HG03354 (cell line): ENCODE results near the gene YEATS2.
A peak's percentile ranks its signal among the peaks of the same experiment; 100 is the strongest.
"Not testable (repeated sequence)": the region's sequence is repeated elsewhere in the genome, so short reads cannot be mapped to it uniquely, and the experiment has no call there.

Experiments used
- ATAC-seq: cut with Tn5 transposase; IDR thresholded peaks from one replicate; pipeline ENCODE4 v1.9.1; 2021; ENCODE audit warnings: mild to moderate bottlenecking; ENCODE audit not compliant: unreplicated experiment, poor library complexity, severe bottlenecking

Gene YEATS2

DNA sequence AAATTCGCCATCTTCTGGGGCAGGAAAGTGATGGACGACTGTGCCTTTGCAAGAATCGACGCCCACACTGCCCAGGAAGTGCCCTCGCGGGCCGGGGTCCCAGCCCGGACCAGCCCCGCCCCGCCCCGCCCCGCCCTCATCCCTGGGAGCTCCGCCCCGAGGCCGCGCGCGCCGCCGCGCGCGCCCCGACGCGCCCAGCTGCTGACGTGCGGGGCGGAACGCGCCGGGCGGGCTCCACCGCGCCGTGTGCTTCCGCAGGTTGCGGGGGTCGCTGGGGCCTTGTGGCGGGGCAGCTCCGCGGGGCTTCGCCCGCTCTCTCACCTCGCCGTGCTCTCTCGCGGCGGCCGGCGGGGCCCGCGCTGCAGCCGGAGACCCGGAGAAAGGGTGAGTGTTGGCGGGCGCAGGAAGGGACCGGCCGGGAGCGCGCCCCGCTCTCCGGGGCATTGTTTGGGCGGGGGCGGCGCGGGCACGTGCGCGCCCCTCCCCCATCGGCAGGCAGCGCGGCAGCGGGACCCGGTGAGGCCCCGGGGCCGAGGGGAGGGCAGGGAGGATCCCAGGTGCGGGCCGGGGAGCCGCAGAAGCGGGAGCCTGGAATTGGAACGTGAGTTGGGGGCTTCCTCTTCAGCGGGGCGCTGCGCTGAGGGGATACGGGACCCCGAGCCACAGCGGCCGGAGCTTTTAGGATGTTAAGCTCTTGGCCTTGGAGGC lies at the start of gene YEATS2:
Gene YEATS2 (plus strand): TSS at position 188 of the 708 bp plus-strand sequence. CDS start 17,366 bp downstream, outside the sequence.
- peak; percentile 81 for ATAC-seq

GRCh38 chr3:183650554-183650953 lies 47.0 kb upstream of the YEATS2 start:
- no peak for ATAC-seq

DNA sequence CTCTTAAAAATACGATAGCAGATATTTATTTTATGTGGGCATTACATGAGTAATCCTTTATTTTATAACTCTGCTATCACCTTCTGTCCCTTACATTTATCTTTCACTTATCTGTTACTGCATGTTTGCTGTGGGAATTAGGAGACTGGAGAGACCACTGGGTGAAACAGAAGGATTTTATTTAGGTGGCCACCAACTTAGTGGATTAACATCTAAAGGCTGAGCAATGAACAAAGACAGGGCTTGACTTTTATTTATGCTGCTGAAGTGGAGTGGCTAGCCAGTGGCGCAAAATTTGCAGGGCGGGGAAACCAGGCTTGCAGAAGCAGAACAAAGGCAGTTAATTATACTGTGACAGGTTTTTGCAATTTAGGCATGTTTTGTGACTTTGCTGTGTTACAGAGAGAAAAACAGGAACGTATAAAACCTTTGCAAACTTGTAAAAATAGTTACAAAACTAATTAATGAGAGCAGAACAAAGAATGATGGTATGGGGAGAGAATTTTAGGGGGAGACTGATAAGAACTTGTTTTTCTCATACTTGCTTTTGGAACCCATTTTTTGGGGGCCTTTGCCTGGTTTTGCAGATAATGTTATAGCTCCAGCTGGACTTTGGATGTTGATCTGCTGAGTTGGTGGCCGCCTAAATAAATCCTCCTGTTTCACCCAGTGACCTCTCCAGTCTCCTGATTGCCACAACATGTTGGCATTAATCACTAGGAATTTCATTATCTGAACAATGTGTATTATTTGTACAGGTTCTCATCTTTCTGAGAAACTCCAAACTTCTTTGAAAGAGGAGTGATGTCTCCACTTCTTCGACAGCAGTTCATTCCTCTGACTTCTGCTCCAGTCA lies 44.2 kb upstream of the YEATS2 start:
- no peak for ATAC-seq

DNA sequence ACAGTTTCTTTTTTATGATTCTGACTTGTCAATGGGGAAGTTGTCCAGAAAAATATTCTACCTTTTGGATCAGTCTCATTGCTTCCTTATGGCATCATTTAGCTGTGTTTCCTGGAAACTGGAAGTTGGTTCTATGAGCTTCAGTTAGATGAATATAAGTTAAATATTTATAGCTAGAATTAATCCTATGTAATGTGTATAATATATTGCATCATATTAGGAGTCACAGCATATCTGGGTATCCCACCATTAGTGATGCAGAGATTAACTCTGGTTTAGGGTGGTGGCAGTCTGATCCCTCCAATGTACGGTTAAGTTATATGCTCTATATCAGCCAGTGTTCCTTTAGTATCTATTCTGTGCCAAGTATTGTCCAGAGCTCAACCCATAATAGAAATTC lies 42.9 kb upstream of the YEATS2 start:
- no peak for ATAC-seq

- ATAC-seq: no peak
Measured at GRCh38 chr3:183662099-183662498, 35.5 kb upstream of the YEATS2 start.

- ATAC-seq: no peak
Measured at GRCh38 chr3:183664913-183665381, 32.6 kb upstream of the YEATS2 start.

DNA sequence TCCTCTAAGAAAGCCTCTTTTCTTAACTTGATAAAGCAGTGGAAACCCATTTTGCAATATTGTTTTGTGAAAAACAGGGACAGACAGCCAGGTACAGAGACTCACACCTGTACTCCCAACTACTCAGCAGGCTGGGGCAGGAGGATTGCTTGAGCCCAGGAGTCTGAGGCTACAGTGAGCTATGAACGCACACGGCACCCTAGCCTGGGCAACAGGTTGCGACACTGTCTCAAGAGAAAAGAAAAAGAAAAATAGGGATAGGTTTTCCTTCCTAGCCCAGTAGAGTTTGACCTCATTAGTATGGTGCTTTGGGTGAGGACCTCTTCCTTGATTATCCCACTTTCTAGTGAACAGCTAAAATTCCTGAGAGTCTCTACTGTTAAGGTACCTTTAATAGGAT lies 17.5 kb upstream of the YEATS2 start:
- ATAC-seq: no peak

DNA sequence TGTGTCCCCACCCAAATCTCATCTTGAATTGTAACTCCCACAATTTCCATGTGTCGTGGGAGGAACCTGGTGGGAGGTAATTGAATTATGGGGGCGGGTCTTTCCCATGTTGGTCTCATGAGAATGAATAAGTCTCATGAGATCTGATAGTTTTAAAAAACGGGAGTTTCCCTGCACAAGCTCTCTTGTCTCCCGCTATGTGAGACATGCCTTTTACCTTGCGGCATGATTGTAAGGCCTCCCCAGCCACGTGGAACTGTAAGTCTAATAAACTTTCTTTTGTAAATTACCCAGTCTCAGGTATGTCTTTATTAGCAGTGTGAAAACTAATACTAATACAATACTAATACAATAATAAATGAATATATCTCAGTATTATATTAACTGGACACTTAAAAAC lies 9.9 kb upstream of the YEATS2 start:
- no peak for ATAC-seq

DNA sequence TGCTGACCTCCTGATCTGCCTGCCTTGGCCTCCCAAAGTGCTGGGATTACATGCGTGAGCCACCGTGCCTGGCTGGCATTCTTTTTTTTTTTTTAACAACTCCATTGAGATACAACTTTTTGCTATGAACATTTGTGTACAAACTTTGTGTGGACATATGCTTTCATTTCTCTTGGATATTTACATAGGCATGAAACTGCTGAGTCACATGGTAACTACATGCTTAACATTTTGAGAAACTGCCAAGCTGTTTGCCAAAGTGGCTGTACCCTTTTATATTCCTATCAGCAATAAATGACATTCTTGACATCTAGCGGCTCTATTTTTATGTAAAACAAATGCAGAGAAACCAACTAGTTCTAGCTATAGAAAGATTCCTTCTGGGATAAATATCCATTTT lies 8.7 kb upstream of the YEATS2 start:
- ATAC-seq: no peak

- not testable (repeated sequence) for ATAC-seq
Measured at GRCh38 chr3:183689621-183690020, 8.0 kb upstream of the YEATS2 start.

- no peak for ATAC-seq
Measured at GRCh38 chr3:183690402-183690995, 7.1 kb upstream of the YEATS2 start.

DNA sequence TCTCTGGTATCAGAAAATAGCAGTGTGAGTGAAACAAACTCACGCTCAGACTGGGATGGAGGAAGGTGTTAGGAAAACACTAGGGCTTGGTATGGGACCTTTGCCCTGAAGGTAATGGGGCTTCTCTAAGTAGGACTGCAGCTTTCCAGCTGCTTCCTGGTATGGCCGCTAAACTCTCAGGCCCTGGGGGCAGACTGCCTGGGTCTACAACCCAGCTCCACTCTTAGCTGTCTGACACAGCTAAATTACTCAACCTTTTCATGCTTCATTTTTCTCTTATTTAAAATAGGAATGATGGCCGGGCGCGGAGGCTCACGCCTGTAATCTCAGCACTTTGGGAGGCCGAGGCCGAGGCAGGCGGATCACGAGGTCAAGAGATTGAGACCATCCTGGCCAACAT lies 5.2 kb upstream of the YEATS2 start:
- ATAC-seq: no peak

GRCh38 chr3:183695569-183696364 lies 1.8 kb upstream of the YEATS2 start:
- no peak for ATAC-seq

DNA sequence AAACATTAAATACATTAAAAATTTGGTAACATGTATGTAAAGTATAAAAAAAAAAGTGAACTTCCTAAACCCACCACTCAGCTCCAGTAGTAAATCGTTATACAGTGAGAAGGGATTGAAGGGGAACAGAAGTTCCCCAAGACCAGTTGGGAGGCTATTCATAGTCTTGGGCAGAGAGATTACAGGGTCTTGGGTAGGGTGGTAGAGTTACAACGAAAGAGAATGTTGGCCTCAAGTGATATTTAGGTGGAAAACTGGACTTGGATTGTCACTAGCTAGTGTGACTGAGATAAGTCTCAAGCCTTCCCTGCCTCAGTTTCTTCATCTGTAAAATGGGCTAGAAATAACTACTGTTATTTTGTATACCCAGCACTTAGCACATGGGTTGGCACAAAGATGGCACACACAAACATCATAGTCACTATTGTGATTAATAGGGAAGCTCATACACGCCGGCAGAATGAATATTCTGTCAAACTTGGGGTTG lies 431 bp upstream of the YEATS2 start:
- no peak for ATAC-seq

- peak; percentile 24 for ATAC-seq
Measured at GRCh38 chr3:183698318-183698751, 738 bp downstream of the YEATS2 start.

DNA sequence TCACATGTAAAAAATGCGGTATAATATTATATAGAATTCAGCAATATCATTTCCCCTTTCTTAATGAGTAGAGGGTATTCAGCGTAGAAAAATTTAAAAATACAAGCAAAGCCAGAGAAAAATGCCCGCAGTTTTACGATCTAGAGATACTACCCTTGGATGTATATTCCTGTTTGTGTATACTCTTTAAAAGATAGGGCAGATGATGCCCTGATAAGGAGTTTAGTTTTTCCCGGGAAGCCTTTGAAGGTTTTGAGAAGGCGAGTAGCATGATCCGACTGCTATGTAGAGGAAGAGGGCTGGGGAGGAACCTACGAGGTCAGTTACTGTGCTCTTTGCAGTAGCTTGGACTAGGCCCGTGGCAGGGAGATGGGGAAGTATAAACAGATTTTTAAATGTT lies 1.2 kb downstream of the YEATS2 start:
- ATAC-seq: no peak

DNA sequence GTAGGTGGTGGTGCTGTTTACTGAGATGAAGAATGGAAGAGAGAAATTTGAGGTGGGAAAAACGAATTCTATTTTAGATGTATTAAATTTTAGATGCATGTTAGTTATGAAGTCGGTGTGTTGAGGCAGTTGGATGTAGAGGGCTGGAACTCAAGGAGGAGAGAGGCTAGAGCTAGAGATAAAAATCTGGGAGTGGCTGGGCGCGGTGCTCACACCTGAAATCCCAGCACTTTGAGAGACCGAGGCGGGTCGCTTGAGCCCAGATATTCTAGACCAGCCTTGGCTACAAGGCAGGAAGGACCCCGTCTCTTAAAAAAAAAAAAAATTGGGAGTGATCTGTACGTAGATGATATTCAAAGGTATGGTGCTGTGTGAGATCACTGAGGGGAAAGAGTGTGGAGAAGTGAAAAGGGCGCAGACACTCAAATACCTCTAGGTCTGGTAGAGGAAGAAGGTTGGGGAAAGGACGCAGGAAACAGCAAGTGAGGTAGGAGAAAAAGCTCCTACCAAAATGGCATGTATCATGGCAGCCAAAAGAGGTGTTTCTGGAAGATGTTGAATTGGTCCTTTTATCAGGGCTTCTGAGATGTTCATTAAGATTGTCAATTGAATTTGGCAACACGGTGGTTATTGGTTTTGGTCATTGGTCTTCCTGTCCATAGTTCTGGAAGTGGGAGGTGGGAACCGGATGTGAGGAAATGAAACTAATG lies 1.8 kb downstream of the YEATS2 start:
- no peak for ATAC-seq

DNA sequence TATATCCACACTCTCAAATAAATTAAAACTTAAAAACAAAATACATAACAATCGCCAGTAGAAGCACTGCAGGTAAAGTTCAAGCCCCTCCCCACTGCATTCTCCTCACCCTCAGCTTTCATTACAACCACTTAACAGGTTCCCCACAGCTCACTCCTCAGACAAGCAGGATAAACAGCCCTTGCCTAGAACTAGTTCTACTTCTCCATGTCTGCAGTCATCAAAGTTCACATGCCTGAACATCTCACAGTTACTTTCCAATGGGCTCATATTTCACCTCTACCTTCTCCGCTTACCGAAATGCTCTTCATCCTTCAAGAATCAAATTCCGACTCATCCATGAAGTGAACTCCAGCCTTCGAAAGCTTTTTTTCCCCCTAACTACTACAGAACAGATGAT lies 4.1 kb downstream of the YEATS2 start:
- no peak for ATAC-seq

DNA sequence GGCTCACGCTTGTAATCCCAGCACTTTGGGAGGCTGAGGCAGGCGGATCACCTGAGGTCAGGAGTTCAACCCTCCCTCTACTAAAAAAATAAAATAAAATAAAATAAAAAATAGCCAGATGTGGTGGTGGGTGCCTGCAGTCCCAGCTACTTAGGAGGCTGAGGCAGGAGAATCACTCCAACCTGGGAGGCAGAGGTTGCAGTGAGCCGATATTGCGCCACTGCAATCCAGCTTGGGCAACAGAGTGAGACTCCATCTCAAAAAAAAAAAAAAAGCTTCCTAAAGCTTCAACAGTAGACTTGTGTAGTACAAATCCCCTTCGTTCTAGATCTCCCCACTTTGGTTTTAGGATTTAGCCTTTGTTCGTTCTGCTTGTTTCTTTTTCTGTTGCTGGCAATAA lies 6.3 kb downstream of the YEATS2 start:
- ATAC-seq: not testable (repeated sequence)
